K562 (cell line): ENCODE data around the gene LBHD1. TPM values are rescaled to one million over a fixed set of nuclear protein-coding genes. Genes with fewer than 3 reads are reported as not detected.

Source experiments
- CCNT2 ChIP-seq: IDR thresholded peaks from 2 replicates; pipeline ENCODE4 v1.6.1; 2011; ENCODE audit warnings: borderline replicate concordance, low read depth, mild to moderate bottlenecking, moderate library complexity, mixed read lengths, low read length; ENCODE audit not compliant: insufficient read length; ENCODE audit errors: extremely low read depth
- EP400 ChIP-seq: fragments of 450-650 bp; IDR thresholded peaks from 2 replicates; pipeline ENCODE4 v1.6.1; 2017; ENCODE audit warnings: antibody characterized with exemption, mild to moderate bottlenecking, moderate library complexity
- GABPB1 ChIP-seq: sonication (generic); formaldehyde crosslinking; IDR thresholded peaks from 2 replicates; pipeline ENCODE4 v1.8.0; 2022; ENCODE audit warnings: mild to moderate bottlenecking, missing genetic modification reagents
- HNRNPLL ChIP-seq: fragments of 200-400 bp; formaldehyde crosslinking; IDR thresholded peaks from 2 replicates; pipeline ENCODE4 v1.6.1; 2017; ENCODE audit warnings: low read length, low read depth, mild to moderate bottlenecking; ENCODE audit not compliant: poor library complexity, severe bottlenecking
- POLR2B ChIP-seq: fragments of 450-650 bp; IDR thresholded peaks from 2 replicates; pipeline ENCODE4 v1.6.1; 2018; ENCODE audit warnings: low read depth; ENCODE audit not compliant: partially characterized antibody
- SMAD4 ChIP-seq: fragments of 250-450 bp; sonication (Bioruptor Pico); conservative IDR thresholded peaks from 2 replicates; pipeline ENCODE4 v1.8.0; 2021; ENCODE audit warnings: inconsistent platforms, mild to moderate bottlenecking, moderate library complexity
- THRAP3 ChIP-seq: fragments of 450-650 bp; IDR thresholded peaks from 2 replicates; pipeline ENCODE4 v1.6.1; 2016; ENCODE audit warnings: mild to moderate bottlenecking, inconsistent platforms, borderline replicate concordance
- ZNF644 ChIP-seq: fragments of 200-800 bp; sonication (Bioruptor generic); IDR thresholded peaks from 2 replicates; pipeline ENCODE4 v1.6.1; 2016; ENCODE audit warnings: low read depth, missing genetic modification characterization, missing compliant biosample characterization
- polyA plus RNA-seq, 8 experiments: library from polyadenylated mRNA; depleted of rRNA in 4 of 8; stranded (reverse) in 5 of 8; unstranded in 3 of 8; fragments of >200 nt; fragmentation: Nextera tagmentation in 2 of 8; fragmentation: Illumina TruSeq in 1 of 8; extraction: Ambion mirVana in 2 of 8; extraction: Trizol in 1 of 8; gene quantifications; 2 replicates each; pipeline versions ENCODE4 v1.2.1 to v1.2.3, GENCODE V29; 2011 to 2014; ENCODE audit warnings: inconsistent platforms in 1 of 8, missing spikeins in 1 of 8
- total RNA-seq, 7 experiments: library from RNA; depleted of rRNA in 6 of 7; stranded (reverse); fragments of >200 nt in 6 of 7; fragmentation: Illumina TruSeq in 2 of 7; extraction: Trizol in 2 of 7; gene quantifications; 2 replicates each; pipeline versions ENCODE4 v1.2.1 to v1.2.3, GENCODE V29; 2011 to 2021; ENCODE audit warnings: low replicate concordance in 1 of 7
- TF ChIP-seq, protein P1 (sequence below): fragments of 450-650 bp; IDR thresholded peaks from 2 replicates; pipeline ENCODE4 v1.6.1; 2016; ENCODE audit warnings: mild to moderate bottlenecking, moderate library complexity
- TF ChIP-seq, protein P2 (sequence below): sonication (generic); formaldehyde crosslinking; IDR thresholded peaks from 2 replicates; pipeline ENCODE4 v1.8.1; 2023; ENCODE audit warnings: mild to moderate bottlenecking, missing genetic modification reagents, moderate library complexity
- TF ChIP-seq, protein P3 (sequence below), 2 experiments: fragments of 450-650 bp in 1 of 2; sonication (generic) in 1 of 2; formaldehyde crosslinking in 1 of 2; IDR thresholded peaks in 1 of 2; conservative IDR thresholded peaks in 1 of 2; 2 replicates each; pipeline versions ENCODE4 v1.6.1 to v1.8.1; 2016 to 2023; ENCODE audit warnings: mild to moderate bottlenecking in 2 of 2, moderate library complexity in 2 of 2, inconsistent platforms in 1 of 2, missing genetic modification reagents in 1 of 2

LBHD1 gene
- total and polyA plus RNA-seq, 9 of the 15 experiments (the other 6 are each of a cell fraction or from before 2014, with no cell fraction given), result 2.6 to 28.0 (median 12.5) TPM

DNA sequence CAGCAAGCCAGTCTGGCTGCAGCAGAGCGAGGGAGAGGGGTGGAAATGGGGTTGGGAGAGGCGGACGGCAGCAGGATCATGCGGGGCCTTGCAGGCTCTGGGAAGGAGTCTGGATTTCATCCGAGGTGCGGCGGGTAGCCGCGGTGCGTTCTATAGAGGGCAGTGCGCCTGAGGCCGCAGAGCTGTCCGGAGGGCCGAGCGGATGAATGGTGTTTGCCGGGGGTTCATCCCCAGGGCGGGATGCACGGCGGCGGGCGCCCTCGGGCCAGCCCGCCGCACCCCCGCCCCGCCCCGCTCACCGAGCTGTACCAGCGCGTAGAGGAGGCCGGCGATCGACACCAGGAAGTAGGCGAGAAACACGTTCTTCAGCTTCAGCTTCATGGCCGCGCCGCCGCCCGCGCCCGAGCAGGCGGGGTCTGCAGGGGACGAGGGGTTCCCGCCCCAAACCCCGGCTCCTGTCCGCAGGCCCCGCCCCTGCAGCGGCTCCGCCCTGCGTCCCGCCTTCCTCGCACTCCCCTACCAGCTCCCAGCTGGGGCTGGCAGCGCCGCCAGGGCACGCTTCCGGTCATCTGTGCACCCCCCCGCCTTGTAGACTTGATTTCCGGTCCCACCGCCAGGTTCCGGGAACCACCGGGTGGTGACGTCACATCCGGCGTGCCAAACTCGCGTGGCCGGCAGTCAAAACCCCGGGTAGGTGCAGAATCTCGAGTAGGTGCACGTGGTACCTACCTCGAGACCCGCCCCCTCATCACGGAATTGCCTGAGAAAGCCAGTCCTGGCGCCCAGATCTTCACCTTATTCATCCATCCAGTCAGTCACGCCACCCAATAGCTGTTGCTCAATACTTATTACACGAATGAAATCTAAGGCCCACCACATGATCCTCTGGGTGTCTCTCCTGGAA is 50.2 kb downstream of the LBHD1 start, which contains the start of gene B3GAT3 (continued):
- TF ChIP-seq, protein P1, sequence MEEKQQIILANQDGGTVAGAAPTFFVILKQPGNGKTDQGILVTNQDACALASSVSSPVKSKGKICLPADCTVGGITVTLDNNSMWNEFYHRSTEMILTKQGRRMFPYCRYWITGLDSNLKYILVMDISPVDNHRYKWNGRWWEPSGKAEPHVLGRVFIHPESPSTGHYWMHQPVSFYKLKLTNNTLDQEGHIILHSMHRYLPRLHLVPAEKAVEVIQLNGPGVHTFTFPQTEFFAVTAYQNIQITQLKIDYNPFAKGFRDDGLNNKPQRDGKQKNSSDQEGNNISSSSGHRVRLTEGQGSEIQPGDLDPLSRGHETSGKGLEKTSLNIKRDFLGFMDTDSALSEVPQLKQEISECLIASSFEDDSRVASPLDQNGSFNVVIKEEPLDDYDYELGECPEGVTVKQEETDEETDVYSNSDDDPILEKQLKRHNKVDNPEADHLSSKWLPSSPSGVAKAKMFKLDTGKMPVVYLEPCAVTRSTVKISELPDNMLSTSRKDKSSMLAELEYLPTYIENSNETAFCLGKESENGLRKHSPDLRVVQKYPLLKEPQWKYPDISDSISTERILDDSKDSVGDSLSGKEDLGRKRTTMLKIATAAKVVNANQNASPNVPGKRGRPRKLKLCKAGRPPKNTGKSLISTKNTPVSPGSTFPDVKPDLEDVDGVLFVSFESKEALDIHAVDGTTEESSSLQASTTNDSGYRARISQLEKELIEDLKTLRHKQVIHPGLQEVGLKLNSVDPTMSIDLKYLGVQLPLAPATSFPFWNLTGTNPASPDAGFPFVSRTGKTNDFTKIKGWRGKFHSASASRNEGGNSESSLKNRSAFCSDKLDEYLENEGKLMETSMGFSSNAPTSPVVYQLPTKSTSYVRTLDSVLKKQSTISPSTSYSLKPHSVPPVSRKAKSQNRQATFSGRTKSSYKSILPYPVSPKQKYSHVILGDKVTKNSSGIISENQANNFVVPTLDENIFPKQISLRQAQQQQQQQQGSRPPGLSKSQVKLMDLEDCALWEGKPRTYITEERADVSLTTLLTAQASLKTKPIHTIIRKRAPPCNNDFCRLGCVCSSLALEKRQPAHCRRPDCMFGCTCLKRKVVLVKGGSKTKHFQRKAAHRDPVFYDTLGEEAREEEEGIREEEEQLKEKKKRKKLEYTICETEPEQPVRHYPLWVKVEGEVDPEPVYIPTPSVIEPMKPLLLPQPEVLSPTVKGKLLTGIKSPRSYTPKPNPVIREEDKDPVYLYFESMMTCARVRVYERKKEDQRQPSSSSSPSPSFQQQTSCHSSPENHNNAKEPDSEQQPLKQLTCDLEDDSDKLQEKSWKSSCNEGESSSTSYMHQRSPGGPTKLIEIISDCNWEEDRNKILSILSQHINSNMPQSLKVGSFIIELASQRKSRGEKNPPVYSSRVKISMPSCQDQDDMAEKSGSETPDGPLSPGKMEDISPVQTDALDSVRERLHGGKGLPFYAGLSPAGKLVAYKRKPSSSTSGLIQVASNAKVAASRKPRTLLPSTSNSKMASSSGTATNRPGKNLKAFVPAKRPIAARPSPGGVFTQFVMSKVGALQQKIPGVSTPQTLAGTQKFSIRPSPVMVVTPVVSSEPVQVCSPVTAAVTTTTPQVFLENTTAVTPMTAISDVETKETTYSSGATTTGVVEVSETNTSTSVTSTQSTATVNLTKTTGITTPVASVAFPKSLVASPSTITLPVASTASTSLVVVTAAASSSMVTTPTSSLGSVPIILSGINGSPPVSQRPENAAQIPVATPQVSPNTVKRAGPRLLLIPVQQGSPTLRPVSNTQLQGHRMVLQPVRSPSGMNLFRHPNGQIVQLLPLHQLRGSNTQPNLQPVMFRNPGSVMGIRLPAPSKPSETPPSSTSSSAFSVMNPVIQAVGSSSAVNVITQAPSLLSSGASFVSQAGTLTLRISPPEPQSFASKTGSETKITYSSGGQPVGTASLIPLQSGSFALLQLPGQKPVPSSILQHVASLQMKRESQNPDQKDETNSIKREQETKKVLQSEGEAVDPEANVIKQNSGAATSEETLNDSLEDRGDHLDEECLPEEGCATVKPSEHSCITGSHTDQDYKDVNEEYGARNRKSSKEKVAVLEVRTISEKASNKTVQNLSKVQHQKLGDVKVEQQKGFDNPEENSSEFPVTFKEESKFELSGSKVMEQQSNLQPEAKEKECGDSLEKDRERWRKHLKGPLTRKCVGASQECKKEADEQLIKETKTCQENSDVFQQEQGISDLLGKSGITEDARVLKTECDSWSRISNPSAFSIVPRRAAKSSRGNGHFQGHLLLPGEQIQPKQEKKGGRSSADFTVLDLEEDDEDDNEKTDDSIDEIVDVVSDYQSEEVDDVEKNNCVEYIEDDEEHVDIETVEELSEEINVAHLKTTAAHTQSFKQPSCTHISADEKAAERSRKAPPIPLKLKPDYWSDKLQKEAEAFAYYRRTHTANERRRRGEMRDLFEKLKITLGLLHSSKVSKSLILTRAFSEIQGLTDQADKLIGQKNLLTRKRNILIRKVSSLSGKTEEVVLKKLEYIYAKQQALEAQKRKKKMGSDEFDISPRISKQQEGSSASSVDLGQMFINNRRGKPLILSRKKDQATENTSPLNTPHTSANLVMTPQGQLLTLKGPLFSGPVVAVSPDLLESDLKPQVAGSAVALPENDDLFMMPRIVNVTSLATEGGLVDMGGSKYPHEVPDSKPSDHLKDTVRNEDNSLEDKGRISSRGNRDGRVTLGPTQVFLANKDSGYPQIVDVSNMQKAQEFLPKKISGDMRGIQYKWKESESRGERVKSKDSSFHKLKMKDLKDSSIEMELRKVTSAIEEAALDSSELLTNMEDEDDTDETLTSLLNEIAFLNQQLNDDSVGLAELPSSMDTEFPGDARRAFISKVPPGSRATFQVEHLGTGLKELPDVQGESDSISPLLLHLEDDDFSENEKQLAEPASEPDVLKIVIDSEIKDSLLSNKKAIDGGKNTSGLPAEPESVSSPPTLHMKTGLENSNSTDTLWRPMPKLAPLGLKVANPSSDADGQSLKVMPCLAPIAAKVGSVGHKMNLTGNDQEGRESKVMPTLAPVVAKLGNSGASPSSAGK, result peak; percentile 92
- TF ChIP-seq SMAD4 (CRISPR knock-in tag), result peak; percentile 61
- TF ChIP-seq, protein P2, sequence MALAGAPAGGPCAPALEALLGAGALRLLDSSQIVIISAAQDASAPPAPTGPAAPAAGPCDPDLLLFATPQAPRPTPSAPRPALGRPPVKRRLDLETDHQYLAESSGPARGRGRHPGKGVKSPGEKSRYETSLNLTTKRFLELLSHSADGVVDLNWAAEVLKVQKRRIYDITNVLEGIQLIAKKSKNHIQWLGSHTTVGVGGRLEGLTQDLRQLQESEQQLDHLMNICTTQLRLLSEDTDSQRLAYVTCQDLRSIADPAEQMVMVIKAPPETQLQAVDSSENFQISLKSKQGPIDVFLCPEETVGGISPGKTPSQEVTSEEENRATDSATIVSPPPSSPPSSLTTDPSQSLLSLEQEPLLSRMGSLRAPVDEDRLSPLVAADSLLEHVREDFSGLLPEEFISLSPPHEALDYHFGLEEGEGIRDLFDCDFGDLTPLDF (CRISPR knock-in tag), result peak; percentile 88
- TF ChIP-seq CCNT2, result peak; percentile 84
- peak; percentile 94 for TF ChIP-seq EP400
- TF ChIP-seq GABPB1 (CRISPR knock-in tag), result peak; percentile 98
- no peak for TF ChIP-seq ZNF644
- peak; percentile 78 for TF ChIP-seq POLR2B
- TF ChIP-seq THRAP3, result 0 out of 2 replicates have a peak, but pooled peaks have one; percentile 37
- TF ChIP-seq, protein P3, sequence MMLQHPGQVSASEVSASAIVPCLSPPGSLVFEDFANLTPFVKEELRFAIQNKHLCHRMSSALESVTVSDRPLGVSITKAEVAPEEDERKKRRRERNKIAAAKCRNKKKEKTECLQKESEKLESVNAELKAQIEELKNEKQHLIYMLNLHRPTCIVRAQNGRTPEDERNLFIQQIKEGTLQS (IDR thresholded peaks at IDR 0.05), result peak; percentile 99
- TF ChIP-seq, protein P3 (CRISPR knock-in tag; conservative IDR thresholded peaks at IDR 0.05), result peak; percentile 79
- TF ChIP-seq HNRNPLL, result peak; percentile 48
